Right renal pelvis (tissue), 4 donors: ENCODE results near the gene VPS13C. TPM values are rescaled to one million over a fixed set of nuclear protein-coding genes. Genes with fewer than 3 reads are reported as not detected.
"Not testable (repeated sequence)": the region's sequence is repeated elsewhere in the genome, so short reads cannot be mapped to it uniquely, and the experiment has no call there.

Experiments
- DNase-seq, 4 donors: peaks; one replicate each; pipeline ENCODE4 v3.0.0-alpha.2; 2013; ENCODE audit warnings: low read depth in 4 of 4, low spot score in 3 of 4, missing footprints in 1 of 4
- polyA plus RNA-seq, 4 donors: library from polyadenylated mRNA; unstranded; fragments of 120-200 nt; gene quantifications; one replicate each; pipeline ENCODE4 v1.2.1, GENCODE V29; 2013; ENCODE audit not compliant: insufficient read length in 4 of 4

The VPS13C gene
- polyA plus RNA-seq, 4 donors: 32.8 to 46.8 (median 39.0) TPM

DNA sequence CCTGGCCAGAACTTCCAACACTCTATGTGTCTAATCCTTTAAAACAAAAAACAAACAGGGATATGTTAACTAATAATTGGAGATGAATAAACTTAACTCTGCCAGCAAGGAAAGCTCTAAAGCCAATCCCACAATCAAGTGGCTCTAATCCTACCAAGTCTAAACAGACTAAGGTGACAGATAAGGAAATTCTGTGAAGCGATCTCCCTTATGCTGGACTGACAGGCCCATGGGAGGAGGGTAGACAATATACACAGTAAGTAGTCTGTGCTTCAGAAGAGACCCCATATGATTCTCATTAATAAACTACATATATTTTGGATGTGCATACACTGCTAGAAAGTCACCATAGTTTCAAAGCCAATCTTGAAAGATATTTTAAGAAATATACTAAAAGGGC is 10.1 kb downstream of the VPS13C start:
- no peak for DNase-seq

DNA sequence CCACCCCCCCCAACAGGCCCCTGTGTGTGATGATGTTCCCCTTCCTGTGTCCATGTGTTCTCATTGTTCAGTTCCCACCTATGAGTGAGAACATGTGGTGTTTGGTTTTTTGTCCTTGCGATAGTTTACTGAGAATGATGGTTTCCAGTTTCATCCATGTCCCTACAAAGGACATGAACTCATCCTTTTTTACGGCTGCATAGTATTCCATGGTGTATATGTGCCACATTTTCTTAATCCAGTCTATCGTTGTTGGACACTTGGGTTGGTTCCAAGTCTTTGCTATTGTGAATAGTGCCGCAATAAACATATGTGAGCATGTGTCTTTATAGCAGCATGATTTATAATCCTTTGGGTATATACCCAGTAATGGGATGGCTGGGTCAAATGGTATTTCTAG is 12.0 kb downstream of the VPS13C start:
- DNase-seq: not testable (repeated sequence)

DNA sequence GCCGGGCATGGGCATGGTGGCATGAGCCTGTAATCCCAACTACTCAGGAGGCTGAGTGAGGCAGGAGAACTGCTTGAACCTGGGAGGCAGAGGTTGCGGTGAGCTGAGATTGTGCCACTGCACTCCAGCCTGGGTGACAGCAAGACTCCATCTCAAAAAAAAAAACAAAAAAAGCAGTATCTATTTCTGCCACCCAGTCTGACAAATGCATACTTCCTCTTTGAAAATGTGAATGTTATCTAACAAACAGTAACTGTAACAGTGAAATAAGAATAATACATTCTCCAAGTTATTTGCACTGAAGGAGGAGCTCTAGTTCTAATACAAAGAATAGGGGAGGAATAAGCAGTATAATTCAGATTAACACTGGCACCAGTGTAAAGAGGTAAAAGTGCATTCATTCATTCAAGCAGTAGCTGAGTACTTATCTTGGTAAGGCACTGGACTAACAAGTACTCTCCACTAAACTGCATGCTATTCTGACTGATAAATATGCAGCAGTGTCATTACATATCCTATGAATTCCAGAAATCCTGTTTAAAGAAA is 12.9 kb downstream of the VPS13C start:
- DNase-seq: no peak

DNA sequence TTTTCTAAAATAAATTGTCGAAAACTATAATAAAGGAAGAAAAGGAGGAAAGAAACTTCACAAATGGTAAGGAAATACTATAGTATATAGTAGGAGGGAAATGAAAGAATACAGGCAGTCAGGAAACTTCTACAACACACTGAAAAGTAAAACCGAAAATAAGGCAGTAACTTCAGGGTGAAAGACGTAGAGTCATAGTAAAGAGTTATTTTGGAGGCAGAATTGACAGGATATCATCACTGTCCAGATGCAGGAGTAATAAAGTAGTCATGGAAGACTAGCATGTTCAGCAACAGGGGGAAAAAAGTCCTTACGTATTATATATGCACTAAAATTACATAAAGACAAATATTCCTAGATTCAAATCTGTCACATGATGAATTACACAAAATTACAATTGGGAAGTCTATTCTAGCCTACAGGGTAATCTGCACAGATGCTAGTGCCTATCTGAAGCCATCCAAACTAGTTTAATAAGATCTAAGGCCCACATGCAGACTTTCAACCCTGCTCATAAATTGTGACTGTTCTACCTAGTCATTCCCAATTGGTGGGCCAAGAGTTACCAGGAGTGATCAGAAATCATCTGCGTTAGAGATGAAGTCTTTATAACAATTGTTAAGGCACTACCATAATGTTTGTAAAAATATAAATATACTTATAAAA is 14.0 kb downstream of the VPS13C start:
- no peak for DNase-seq

DNA sequence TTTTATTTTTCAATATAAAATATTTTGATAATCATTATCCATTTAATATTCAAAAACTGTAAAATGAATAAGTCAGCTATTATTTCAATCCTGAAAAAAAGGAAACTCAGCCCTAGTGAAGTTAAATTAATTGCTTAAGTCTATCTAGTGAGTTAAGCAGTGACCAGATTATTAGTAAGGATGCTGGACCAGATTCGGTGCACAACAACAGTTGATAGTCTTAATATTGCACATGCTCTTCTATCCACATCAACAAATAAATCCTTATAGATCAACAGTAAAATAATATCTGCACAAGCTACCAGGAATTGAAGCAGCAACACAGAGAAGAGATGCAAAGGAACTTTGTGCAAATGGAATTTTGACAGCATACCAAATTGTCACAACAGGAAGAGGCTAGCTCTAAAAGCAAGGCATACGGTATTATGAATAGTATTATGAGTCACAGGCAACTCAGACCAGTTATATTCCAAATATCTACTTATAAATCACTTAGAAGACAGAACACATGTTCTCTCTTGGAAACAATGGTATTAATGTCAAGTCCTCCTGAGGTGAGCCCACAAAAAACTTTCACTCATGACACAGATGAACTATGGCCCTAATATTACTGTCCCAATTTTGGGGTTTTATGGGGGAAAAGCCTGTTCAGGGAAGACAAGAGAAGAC is 24.9 kb downstream of the VPS13C start:
- DNase-seq: no peak

DNA sequence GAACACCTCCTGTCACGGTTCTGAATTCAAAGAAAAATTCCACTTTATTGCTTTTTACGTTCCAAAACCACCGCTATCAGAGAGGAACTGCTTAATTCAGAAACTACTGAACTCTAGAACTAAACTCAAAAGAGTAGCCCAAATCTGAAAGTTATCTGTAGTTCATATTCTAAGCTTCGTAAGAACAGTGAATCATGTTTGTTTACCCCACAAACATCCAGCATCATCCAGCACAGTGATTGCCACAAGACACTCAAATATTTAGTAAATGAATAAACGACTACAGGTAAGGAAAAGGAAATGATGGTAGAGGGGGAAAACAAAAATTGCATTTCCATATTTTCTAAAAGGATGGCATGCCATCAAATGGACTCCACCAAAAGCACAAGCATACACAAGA is 32.3 kb downstream of the VPS13C start:
- DNase-seq: no peak

DNA sequence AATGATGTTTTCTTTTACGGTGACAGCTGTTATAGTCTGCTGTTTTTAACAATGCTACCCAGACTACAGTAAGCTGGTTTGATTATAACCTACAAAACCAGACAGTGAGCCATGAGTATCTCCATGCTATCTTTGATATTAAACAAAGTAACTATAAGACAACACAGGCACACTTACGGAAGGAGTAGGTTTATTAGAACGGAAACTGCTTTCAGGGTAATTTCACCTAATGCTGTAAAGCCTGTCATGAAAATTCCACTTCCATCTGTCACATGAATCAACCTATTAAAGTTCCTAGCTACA is 33.0 kb downstream of the VPS13C start:
- DNase-seq: no peak

DNA sequence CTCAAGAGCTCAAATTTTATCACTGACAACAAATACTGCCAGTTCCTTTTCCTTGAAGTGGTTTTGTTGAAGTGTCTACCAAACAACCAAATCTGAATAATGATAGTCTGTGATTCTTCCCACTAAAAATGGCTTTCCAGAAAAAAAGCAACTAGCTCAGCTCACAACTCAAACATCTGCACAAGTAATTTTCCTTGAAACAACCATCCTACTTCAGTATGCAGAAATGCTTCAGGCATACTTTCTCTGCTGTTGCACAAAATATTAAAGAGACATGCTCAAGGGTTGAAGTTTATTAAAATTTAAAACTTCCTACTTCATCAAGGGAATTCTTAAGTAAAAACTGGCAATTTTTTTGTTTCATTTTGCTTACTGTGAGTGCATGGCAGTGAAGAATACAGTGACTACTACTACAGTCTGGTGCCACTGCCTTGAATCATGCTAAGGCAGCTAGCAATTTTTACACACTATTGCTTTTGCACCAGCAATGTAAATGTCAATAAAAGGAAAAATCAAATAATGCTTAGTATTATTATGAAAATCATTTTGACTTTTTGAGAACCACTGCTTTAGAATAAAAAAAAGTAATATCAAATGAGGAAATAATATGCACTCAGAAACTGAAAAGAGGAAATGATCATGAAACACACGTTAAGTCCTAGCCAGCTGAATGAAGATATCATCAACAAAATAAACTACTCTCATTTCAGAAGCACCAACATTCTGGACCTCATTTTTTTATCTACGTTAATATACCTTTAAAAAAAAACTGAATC is 33.6 kb downstream of the VPS13C start:
- DNase-seq: no peak

DNA sequence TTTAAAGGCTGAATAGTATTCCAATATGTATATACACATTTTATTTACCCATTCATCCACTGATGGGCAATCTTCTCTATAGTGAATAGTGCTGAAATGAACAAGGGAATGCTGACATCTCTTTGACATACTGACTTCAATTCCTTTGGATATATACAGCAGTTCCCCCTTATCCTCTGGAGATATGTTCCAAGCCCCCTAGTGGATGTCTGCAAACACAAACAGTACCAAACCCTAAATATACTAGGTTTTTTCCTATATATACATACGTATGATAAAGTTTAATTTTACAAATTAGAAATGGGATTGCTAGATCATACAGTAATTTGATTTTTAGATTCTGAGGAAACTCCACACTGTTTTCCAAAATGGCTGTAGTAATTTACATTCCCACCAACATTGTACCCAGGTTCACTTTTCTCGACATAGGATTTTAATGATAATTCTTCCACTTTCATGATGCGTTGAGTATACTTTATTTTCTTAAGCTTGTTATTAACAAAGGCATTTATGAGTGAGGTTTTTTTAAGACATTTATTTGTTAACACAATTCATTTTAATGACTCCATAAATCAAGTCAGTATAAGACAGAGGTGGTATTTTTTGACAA is 38.2 kb downstream of the VPS13C start:
- DNase-seq: no peak

DNA sequence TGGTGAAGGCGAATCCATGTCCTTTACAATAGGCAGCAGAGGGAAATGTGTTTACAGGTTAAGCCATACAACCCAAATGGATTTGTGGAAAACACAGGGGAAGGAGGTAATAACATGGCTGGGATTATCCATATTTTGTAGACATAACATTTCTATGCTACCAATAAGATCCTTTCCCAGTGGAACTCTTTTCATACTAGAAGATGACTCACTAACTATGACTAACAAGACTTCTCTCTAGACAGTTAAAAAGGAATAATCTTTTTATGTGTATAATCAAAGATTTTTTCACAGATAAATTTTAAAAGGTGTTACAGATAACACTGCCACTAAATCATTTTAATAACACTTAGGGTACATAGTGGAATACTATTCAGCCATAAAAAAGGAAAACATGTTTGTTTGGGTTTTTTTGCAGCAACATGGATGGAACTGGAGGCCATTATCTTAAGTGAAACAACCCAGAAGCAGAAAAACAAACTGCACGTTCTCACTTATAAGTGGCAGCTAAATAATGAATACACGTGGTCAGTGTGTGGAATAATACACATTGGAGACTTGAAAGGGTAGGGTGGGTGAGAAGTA is 39.6 kb downstream of the VPS13C start:
- DNase-seq: no peak

DNA sequence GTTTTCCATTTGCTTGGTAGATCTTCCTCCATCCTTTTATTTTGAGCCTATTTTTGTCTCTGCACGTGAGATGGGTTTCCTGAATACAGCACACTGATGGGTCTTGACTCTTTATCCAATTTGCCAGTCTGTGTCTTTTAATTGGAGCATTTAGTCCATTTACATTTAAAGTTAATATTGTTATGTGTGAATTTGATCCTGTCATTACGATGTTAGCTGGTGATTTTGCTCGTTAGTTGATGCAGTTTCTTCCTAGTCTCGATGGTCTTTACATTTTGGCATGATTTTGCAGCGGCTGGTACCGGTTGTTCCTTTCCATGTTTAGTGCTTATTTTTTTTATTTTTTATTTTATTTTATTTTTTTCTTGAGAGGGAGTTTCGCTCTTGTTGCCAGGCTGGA is 54.9 kb downstream of the VPS13C start:
- not testable (repeated sequence) for DNase-seq

DNA sequence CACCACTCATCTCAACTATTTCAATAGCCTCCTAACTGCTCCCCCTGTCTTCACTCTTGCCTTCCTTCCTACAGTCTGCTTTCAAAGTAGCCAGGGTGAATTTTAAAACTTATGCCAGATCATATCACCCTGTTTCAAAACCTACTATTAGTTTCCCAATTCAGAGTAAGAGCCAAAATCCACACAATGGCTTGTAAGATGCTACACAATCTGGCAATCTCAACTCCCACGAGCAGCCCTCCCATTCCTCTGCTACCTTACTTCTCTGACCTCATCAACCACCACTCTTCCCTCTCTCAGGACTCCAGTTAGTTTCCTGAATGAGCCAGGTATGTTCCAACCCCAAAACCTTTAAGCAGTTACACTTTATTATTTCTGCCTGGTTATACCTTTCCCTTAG is 62.5 kb downstream of the VPS13C start:
- no peak for DNase-seq

DNA sequence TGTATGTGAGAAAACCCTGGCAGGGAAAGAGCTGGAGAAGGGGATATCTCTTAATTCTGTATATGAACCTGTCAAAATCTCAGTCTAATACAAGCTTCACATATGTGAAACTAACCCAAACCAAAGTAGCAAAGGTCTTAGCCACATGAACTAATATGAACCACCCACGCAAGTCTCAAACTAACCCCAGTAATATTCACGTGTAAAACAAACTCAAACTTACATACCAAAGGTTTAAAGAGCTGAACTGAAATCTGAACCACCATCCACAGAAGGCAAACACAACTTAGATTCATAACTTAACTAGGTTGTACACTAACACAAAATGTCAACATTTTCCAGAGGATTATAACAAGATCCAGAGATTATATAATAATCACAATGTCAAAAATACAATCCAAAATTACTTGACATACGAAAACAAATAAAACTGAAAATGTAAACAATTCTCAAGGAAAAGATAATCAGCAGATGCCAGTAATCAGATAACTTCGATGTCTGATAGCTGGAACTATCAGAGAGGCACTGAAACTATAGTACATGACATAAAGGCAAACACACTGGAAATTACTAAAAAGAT is 64.1 kb downstream of the VPS13C start:
- no peak for DNase-seq

DNA sequence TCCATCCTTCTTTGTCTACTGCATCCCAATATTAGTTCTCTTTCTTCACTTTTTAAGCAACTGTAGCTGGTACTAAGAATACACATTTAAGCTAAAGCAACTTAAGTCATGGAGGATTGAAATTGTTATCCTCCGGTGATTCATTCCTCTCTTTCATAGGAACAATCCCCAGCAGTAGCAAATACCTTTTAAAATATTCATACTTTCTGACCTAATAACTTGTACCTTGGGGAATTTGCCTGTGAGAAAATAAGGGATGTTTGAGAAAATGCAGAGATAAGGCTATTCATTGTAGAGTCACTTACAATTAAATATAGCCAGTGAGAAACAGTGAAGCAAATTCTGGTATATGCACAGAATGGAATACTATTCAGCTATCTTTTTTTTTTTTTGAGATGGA is 66.0 kb downstream of the VPS13C start:
- DNase-seq: no peak

DNA sequence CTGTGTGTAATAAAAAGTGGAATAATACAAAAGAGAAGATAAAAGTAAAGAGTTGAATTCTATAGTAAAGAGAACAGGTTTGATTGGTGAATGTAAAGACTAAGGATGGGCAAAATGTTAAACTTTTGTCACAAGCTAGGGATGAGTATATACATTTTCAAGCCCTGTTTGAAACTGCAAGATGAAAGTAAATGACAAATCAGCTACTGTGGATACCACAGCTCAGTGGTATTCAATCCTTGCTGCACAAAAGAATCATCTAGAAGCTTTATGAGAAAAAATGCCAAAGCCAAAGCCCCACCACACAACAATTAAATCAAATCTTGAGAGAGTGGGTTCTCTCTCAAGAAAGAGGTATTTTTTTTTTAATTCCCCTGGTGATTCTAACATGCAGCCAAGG is 67.7 kb downstream of the VPS13C start:
- DNase-seq: no peak

DNA sequence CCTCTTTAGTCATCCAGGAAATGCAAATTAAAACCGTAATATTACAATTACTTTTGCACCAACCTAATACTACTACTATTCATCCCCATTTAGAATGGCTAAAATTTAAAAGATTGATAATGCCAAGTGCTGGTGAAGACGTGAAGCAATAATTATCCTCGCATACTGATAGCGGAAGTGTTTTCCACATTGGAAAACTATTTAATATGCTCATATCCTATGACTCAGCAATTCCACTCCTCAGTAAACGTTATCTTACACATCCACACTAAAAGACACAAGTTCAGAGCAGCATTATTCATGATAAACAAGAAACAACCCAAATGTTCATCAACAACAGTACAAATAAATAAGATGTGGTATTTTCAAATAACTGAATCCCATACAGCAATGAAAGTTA is 70.6 kb downstream of the VPS13C start:
- DNase-seq: no peak

DNA sequence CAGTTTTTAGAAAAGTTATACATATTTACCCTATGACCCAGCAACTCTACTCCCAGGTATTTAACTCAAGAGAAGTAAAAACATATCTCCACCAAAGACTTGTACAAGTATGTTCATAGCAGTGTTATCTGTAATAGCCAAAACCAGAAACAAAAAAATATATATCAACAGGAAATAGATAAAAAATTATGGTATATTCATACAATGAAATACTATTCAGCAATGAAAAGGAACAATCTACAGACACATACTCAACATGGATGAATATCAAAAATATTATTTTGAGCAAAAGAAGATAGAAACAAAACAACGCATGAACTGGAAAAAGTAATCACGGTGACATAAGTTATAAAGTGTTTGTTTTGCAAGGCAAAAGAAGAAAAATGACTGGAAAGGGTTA is 72.4 kb downstream of the VPS13C start:
- no peak for DNase-seq

DNA sequence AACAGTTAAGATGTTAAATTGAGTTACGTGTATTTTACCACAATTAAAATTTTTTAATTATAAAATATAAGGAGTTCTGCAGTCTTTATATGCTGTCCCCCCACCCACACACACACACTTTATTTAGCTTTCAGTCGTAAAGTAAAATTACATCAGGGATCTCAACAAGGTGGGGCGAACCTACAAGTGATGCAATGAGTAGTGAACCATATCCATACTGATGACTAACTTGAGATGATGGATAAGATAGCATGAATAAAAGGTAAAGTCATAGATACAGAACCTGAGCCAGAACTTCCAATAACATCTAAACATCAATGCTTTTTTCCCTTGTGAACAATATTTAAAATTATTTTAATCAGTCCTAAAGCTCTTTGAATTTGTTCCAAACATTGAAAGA is 77.2 kb downstream of the VPS13C start:
- no peak for DNase-seq

DNA sequence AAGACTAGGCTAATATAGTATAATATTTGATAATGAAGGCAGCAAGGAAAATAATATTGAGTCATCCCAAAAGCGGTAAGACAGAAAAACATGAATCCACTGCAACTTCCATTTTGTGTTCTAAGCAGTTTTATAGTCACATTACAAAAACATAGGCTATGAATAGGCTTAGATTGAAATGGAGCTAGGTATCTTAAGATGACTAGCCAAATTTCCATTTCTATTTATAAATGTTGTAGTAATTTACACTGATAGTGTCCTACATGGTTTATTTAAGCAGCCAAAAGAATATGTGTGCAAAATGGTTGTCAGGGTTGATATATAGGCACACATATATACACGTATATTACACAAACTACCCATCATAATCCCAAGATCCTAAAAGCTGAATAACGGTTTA is 82.0 kb downstream of the VPS13C start:
- no peak for DNase-seq

DNA sequence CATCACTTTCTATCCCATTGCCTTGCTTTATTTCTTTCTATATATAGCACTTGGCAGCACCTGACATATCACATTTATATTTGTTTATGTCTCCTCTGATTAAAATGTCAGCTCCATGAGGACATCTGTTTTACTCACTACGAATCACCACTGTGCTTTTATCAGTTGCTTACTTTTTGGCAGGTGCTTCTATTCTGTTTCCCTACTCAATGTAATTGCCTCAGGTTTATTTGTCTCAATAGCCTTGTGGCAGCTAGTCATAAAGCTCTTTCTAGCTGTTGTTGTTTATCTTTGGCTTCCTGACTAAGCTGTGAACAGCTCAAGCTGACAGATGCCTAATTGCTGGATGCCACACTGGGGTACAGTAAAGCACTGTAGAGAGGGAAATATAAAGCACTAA is 85.5 kb downstream of the VPS13C start:
- DNase-seq: no peak

DNA sequence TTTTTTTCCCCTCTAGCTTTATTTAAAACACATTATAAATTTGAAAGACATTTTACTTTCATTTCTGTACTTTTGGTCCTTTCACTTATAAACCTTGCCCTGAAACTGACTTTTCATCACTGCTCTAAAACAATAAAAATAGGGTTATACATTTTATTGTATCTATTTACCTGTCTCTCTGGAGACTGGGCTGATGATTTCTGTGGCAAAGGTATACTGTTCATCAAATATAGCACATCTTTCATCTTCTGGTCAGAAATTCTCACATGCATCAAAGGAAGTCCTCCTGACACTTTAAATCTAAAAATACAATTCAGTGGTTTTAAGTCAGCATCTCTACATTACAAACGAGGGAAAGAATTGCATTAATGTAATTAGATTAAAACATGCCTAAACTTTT is 86.1 kb downstream of the VPS13C start:
- DNase-seq: no peak
